Heart right ventricle (tissue), 16 donors: Measurements from ENCODE around the gene WASHC4. TPM values are rescaled to one million over a fixed set of nuclear protein-coding genes. Genes with fewer than 3 reads are reported as not detected.

Source experiments
- ATAC-seq, 8 donors: fragments of 200-7000 bp; cut with Tn5 transposase; one replicate each; pipeline ENCODE4 v1.9.1; 2020; ENCODE audit warnings: mild to moderate bottlenecking in 8 of 8, moderate library complexity in 8 of 8, moderate number of reproducible peaks in 1 of 8
- DNase-seq, 2 donors: peaks; one replicate each; pipeline ENCODE4 v3.0.0-alpha.2; 2020
- H3K27ac ChIP-seq, 10 donors: fragments of 200-600 bp; sonication (generic) in 2 of 10; one replicate each; pipeline versions ENCODE4 v1.5.0 to v1.8.0; 2020 to 2022; ENCODE audit warnings: mild to moderate bottlenecking in 3 of 10
- H3K27me3 ChIP-seq, 7 donors: fragments of 200-600 bp; one replicate each; pipeline ENCODE4 v1.8.0; 2021 to 2022; ENCODE audit warnings: mild to moderate bottlenecking in 2 of 7
- H3K36me3 ChIP-seq, 9 donors: fragments of 200-600 bp; sonication (generic) in 1 of 9; one replicate each; pipeline versions ENCODE4 v1.5.0 to v1.8.0; 2020 to 2022; ENCODE audit warnings: mild to moderate bottlenecking in 2 of 9
- H3K4me1 ChIP-seq, 9 donors: fragments of 200-600 bp; sonication (generic) in 1 of 9; one replicate each; pipeline versions ENCODE4 v1.5.0 to v1.8.0; 2020 to 2022; ENCODE audit warnings: mild to moderate bottlenecking in 4 of 9
- H3K4me3 ChIP-seq, 10 donors: fragments of 200-600 bp; sonication (generic) in 2 of 10; one replicate each; pipeline versions ENCODE4 v1.5.0 to v1.8.0; 2020 to 2022; ENCODE audit warnings: mild to moderate bottlenecking in 7 of 10, moderate library complexity in 2 of 10
- H3K9me3 ChIP-seq, 11 donors: fragments of 200-600 bp in 10 of 11; sonication (generic) in 2 of 11; one replicate each; pipeline versions ENCODE4 v1.5.0 to v1.8.0; 2013 to 2022; ENCODE audit warnings: mild to moderate bottlenecking in 2 of 11, control low read depth in 1 of 11, moderate library complexity in 1 of 11
- WGBS, 2 donors: extraction: QIAGEN DNeasy Blood & Tissue Kit; methylation state at CpG; one replicate each; pipeline ENCODE4 v1.1.7; 2013; ENCODE audit warnings: inconsistent platforms in 1 of 2; 5-methylcytosine and 5-hydroxymethylcytosine counted together
- intact Hi-C, 10 donors: fragments of 100-400 bp; cut with DNase I; formaldehyde crosslinking; loops; one replicate each; pipeline versions ENCODE4 v1.11.1 to v1.14.2; 2022
- polyA plus RNA-seq, 2 donors: library from polyadenylated mRNA; stranded (reverse); fragments of 200-250 nt; gene quantifications; one replicate each; pipeline ENCODE4 v1.2.3, GENCODE V29; 2013
- total RNA-seq, 10 donors: library from RNA; stranded (reverse); fragmentation: NEBNext Ultra II Directional in 3 of 10; extraction: Animal tissue kit (Norgen Biotek cat#: 25700) in 3 of 10; gene quantifications; one replicate each; pipeline versions ENCODE4 v1.2.1 to v1.2.4, GENCODE V29; 2021 to 2023
- TF ChIP-seq, protein P1 (sequence below), 9 donors: fragments of 200-600 bp; sonication (generic) in 2 of 9; IDR thresholded peaks; one replicate each; pipeline versions ENCODE4 v1.5.0 to v1.8.0; 2021 to 2022; ENCODE audit warnings: antibody characterized with exemption in 9 of 9, mild to moderate bottlenecking in 5 of 9, moderate library complexity in 1 of 9
- donor health status: Arrhythmogenic right ventricular cardiomyopathy.
- donor health status: ischemic (EF 13 %, LVEDD 7.1; RV severe dilation, severe dysfunction).
- donor health status: healthy with polysubstance abuse.
- donor health status: DM: no; HTN: yes; CAD: no.
- donor health status: DM: no; HTN: no; CAD: no.
- donor health status: ischemic (EF 25% LVEDD 6.9; RV normal size, moderate dysfunction).
- donor health status: ischemic (EF 25% LVEDD 5.7; RV mildly dilated, moderate dysfunction).
- donor health status: healthy.
- donor health status: DM: yes; HTN: yes; CAD: no.
- donor health status: Ischemic cardiomyopathy.
- donor health status: ischemic (EF 35%, LVEDD 5.7; RV mildly dilated, moderate dysfunction).
- donor health status: nonischemic (EF 11% LVEDD 7.7; RV severe dilation, severe dysfunction).
- donor health status: DM: yes; HTN: yes; CAD: no.
- donor health status: PGD.
- donor health status: ischemic (EF 29% LVEDD 5.4; RV normal size, mild dysfunction).
- donor health status: nonischemic (EF 23%, LVEDD 6.1; RV moderate dilation, normal function).

WASHC4 gene
- total and polyA plus RNA-seq, 12 donors: 7.2 to 31.8 (median 23.8) TPM

DNA sequence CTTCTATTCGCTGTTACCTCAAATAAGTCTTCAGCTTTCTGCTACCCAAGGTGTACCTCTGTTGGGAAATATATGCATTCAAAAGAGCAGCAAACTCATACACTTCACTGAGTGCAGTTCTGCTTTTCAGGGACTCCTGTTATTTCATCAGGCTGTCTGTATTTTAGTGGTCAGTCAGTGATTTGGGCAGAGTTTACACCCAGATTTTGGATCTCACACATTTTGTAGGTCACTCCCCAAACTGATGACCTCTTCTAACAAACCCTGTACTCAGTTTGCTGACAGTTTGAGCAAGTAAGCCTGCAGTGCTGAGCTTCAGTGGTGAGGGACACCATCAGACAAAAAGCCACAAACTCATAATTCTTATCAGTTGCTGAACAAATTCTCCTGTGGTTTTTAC, 8.2 kb upstream of the WASHC4 start:
- Histone ChIP-seq H3K4me1 (peaks cover 0 to 6% (median 0%) of the 10 kb centered on the region in 9 donors), H3K9me3 (peaks cover 0 to 22% (median 11%) of the 10 kb centered on the region in 11 donors), H3K4me3 (no peak overlapping the region), H3K27ac (no peak overlapping the region), H3K36me3 (no peaks in the 10 kb centered on the region), H3K27me3 (no peaks in the 10 kb centered on the region)
- TF ChIP-seq, protein P1, sequence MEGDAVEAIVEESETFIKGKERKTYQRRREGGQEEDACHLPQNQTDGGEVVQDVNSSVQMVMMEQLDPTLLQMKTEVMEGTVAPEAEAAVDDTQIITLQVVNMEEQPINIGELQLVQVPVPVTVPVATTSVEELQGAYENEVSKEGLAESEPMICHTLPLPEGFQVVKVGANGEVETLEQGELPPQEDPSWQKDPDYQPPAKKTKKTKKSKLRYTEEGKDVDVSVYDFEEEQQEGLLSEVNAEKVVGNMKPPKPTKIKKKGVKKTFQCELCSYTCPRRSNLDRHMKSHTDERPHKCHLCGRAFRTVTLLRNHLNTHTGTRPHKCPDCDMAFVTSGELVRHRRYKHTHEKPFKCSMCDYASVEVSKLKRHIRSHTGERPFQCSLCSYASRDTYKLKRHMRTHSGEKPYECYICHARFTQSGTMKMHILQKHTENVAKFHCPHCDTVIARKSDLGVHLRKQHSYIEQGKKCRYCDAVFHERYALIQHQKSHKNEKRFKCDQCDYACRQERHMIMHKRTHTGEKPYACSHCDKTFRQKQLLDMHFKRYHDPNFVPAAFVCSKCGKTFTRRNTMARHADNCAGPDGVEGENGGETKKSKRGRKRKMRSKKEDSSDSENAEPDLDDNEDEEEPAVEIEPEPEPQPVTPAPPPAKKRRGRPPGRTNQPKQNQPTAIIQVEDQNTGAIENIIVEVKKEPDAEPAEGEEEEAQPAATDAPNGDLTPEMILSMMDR (IDR thresholded peaks at IDR 0.05): no peak
- 81 to 97% methylated on average over 1 of the region's 1 CpG for WGBS, 2 donors
- DNase-seq: no peak
- ATAC-seq: no peak
- intact Hi-C loops: no loop called here

DNA sequence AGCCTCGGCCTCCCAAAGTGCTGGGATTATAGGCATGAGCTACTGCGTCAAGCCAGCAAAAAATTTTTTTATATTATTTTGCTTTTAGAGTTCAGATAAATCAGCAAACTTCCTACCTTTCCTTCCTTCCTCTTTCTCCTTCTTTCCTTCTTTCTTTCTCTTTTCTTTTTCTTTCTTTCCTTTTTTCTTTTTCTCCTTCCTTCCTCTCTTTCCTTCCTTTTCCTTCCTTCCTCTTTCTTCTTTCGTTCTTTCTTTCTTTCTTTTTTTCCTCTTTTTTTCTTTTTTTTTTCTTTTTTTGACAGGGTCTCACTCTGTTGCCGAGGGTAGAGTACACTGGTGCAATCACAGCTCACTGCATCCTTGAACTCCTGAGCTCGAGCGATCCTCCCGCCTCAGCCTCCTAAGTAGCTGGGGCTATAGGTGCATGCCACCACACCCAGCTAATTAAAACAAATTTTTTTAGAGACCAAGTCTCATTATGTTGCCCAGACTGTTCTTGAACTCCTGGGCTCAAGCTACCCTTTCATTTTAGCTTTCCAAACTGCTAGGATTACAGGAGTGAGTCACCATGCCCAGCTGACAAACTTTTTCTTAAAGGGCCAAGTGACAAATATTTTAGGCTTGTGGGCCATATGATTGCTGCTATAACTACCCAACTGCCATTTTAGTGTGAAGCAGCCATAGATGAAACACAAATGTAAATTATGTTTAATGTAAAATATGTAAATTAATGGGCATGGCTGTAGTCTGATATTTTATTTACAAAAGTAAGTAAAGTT, 7.1 kb upstream of the WASHC4 start:
- ATAC-seq: no peak
- intact Hi-C loops: no loop called here
- no peak overlapping the region for H3K4me3 ChIP-seq
- peaks cover 0 to 12% (median 5%) of the 10 kb centered on the region in 11 donors for H3K9me3 ChIP-seq
- H3K27me3 ChIP-seq: peaks cover 0 to 7% (median 0%) of the 10 kb centered on the region in 7 donors
- peaks cover 0 to 6% (median 0%) of the 10 kb centered on the region in 9 donors for H3K4me1 ChIP-seq
- WGBS, 2 donors: 85 to 88% methylated on average over 7 of the region's 7 CpGs
- no peak for DNase-seq
- no peak overlapping the region for H3K27ac ChIP-seq
- TF ChIP-seq, protein P1 (IDR thresholded peaks at IDR 0.05): no peak
- H3K36me3 ChIP-seq: no peaks in the 10 kb centered on the region

DNA sequence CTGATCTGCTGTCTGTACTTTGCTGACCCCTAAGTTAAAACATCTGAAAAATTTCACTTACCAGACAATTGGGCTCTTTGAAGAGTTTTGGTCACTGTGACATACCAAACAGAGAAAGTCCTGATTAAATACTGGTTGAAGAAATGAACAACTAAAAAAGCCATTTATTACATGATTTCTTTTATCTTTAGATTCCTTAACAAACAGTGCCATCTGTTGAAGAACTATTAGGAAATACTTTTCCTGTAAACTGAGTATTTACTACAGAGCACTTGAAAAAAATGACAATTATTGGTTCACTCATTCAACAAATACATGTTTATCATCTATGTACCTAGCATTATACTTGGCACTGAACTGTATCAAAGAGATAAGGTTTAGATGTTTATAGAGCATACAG, 6.5 kb upstream of the WASHC4 start:
- TF ChIP-seq, protein P1 (IDR thresholded peaks at IDR 0.05): peak in 4 of 9 donors; percentile 16 to 26 (median 20)
- intact Hi-C loops: no loop called here
- ATAC-seq: no peak
- no peak for DNase-seq
- Histone ChIP-seq H3K4me1 (peaks cover 0 to 6% (median 0%) of the 10 kb centered on the region in 9 donors), H3K27me3 (peaks cover 0 to 13% (median 0%) of the 10 kb centered on the region in 7 donors), H3K4me3 (no peak overlapping the region), H3K27ac (no peak overlapping the region), H3K36me3 (no peaks in the 10 kb centered on the region), H3K9me3 (peaks cover 0 to 6% (median 0%) of the 10 kb centered on the region in 11 donors)

DNA sequence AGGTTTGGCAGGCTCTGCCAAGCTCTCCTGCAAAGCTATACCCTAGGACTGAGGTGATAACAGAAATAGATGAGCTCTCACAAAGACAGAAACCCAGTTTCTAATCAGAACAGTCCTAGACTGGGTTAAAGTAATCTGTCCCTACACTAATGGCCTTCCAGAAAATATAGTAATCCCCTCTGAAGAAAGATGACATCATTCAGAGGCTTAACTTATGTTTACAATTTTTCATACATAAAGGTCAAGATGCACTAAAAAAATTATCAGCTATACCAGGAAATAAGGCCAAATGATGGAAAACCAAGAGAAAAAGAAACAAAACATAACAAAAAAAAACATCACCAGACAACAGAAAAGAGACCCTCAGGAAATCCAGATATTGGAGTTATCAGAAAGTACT, 4.9 kb upstream of the WASHC4 start:
- DNase-seq (no peak), ATAC-seq (no peak)
- Histone ChIP-seq H3K27me3 (peaks cover 0 to 17% (median 0%) of the 10 kb centered on the region in 7 donors), H3K36me3 (no peaks in the 10 kb centered on the region), H3K27ac (no peak overlapping the region), H3K4me3 (no peak overlapping the region), H3K9me3 (no peaks in the 10 kb centered on the region), H3K4me1 (peaks cover 0 to 13% (median 0%) of the 10 kb centered on the region in 9 donors)
- intact Hi-C loops: no loop called here
- TF ChIP-seq, protein P1 (IDR thresholded peaks at IDR 0.05): no peak
